ENCODE results near the gene PDE1C.

- TF ChIP-seq CTCF (IDR thresholded peaks at IDR 0.05) (no peak), POLR2A (IDR thresholded peaks at IDR 0.05) (no peak)
Observed at GRCh38 chr7:32037650-32038198, 32.5 kb downstream of the PDE1C start.
